ENCODE results near the gene P3H1.
A peak's percentile ranks its signal among the peaks of the same experiment; 100 is the strongest.

P3H1 gene

GRCh38 chr1:42769811-42770210 lies 3.0 kb upstream of the P3H1 start:
- DNase-seq (ENCODE audit: low read depth) = no peak
- H3K4me3 ChIP-seq (ENCODE audit: low read depth, low read length) = no peak overlapping the region

GRCh38 chr1:42768172-42768571 lies 1.3 kb upstream of the P3H1 start:
- peak overlapping the region; percentile 99 for H3K4me3 ChIP-seq (ENCODE audit: low read depth, low read length)
- no peak for TF ChIP-seq CTCF (IDR thresholded peaks at IDR 0.05; ENCODE audit: low read depth, low read length, missing control alignments)
- no peak for DNase-seq (ENCODE audit: low read depth)

More at GRCh38 chr1:42769811-42770210, 3.0 kb upstream of the P3H1 start:
- no peak for TF ChIP-seq CTCF (IDR thresholded peaks at IDR 0.05; ENCODE audit: low read depth, low read length, missing control alignments)

DNA sequence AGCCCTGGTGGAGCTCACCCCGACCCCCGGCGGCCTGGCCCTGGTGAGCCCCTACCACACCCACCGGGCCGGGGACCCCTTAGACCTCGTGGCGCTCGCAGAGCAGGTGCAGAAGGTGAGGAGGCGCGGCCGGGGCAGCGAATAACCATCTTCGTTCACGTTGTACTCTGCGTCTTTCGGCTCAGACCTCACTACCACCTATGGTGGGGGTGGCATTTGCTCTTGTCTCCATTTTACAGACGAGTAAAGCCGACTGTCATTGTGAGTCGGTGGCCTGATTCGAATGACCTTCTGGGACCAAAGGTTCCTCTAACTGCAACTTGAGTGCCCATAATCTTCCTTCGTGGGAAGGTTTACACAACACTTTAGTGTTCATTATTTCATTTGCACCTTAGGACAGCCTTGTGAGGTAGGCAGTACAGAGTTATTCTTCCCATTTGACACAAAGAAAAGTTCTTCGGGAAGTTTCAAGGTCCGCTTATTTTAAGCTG lies 727 bp upstream of the P3H1 start:
- peak overlapping the region; percentile 99 for H3K4me3 ChIP-seq (ENCODE audit: low read depth, low read length)
- no peak for DNase-seq (ENCODE audit: low read depth)
- no peak for TF ChIP-seq CTCF (IDR thresholded peaks at IDR 0.05; ENCODE audit: low read depth, low read length, missing control alignments)

GRCh38 chr1:42765832-42766740 lies 742 bp downstream of the P3H1 start:
- DNase-seq (ENCODE audit: low read depth) = no peak
- peak; percentile 56 for TF ChIP-seq CTCF (IDR thresholded peaks at IDR 0.05; ENCODE audit: low read depth, low read length, missing control alignments)

DNA sequence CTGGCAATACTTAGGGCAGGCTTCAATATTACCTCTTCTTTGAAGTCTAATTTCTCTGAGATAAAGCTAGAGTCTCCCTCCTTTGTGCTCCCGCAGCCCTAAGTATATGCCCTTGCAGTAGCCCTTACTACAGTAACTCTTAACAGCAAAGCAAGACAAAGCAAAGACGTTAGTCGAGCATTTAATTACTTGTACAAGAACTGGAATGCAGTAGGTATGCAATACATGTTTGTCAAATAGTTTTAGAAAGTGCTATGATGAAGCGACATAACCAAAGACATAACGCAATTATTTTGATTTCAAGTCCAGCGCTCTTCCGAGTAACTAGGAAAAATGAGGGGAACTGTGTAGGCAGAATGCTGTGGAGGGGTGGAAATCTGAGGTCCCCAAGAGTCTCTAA lies 1.6 kb downstream of the P3H1 start:
- TF ChIP-seq CTCF (IDR thresholded peaks at IDR 0.05; ENCODE audit: low read depth, low read length, missing control alignments) = no peak
- H3K4me3 ChIP-seq (ENCODE audit: low read depth, low read length) = peak overlapping the region; percentile 99
- DNase-seq (ENCODE audit: low read depth) = no peak

More at GRCh38 chr1:42765832-42766740, 742 bp downstream of the P3H1 start:
- peak overlapping the region; percentile 99 for H3K4me3 ChIP-seq (ENCODE audit: low read depth, low read length)

DNA sequence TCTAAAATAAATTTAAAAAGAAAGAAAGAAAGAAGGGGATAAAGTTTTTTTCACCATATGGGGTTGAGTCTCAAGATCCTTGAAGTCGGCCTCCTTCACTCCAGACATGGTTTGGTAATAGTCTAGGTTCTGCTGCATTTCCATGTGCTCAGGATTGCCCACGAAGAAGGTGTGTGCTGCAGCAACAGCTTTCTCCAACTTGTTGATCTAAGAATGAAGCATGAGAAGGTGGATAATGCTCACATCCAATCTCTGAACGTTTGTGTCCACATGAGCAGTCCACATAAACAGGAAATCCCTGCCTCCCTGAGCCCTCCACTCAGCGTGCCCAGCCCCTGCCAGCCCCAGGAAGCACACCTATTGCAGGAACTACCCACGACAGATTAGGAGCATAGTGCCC lies 4.6 kb downstream of the P3H1 start:
- no peak overlapping the region for H3K4me3 ChIP-seq (ENCODE audit: low read depth, low read length)
- TF ChIP-seq CTCF (IDR thresholded peaks at IDR 0.05; ENCODE audit: low read depth, low read length, missing control alignments) = no peak
- no peak for DNase-seq (ENCODE audit: low read depth)
